D721Med (cell line): Measurements from ENCODE around the gene BPTF.
"Not testable (repeated sequence)": the region's sequence is repeated elsewhere in the genome, so short reads cannot be mapped to it uniquely, and the experiment has no call there.

Experiments used
- DNase-seq: peaks from one replicate; pipeline ENCODE4 v3.0.0; 2011; ENCODE audit warnings: low spot score; ENCODE audit not compliant: insufficient read length
- FAIRE-seq: peaks from 2 replicates; lab custom pipeline; 2011; peaks lifted over from hg19 to GRCh38; lab: Jason Lieb, UNC
- CTCF ChIP-seq: IDR thresholded peaks from 2 replicates; pipeline ENCODE4 v1.5.1; 2012; ENCODE audit warnings: mild to moderate bottlenecking, control low read depth; ENCODE audit not compliant: insufficient read depth; ENCODE audit errors: missing control alignments

The BPTF gene

DNA sequence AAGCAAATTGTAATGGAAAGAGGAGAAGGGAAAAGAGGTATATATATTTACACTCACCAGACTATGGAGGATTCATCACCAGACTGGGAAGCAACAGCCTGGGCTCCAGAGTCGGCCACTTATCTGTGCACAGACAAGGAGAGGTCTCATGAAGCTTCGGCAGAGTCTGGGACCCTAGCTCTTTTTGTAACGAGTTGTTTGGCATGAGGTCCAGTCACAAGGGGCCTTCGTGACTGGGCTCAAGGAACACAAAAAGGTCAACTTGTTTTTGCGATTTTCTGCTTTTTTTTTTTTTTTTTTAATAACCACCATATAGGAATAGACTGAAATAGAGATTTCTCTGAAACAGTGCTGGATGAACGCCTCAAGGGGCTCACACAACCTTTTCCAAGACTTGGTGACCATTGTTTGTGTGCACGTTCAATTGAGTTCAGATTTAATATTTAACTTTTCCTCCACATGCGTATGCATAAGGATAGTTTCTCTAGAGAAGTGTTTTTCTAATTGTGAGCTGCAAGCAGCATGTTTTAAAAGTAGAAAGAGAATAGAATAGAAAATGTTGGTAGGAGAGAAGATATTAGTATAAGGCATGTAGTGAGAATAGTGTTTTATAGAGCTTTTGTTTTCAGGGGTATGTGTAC is 25.8 kb downstream of the BPTF start:
- TF ChIP-seq CTCF, result no peak
- no peak for FAIRE-seq
- no peak for DNase-seq

GRCh38 chr17:67853703-67854102 is 28.4 kb downstream of the BPTF start:
- DNase-seq, result no peak
- no peak for FAIRE-seq
- no peak for TF ChIP-seq CTCF

DNA sequence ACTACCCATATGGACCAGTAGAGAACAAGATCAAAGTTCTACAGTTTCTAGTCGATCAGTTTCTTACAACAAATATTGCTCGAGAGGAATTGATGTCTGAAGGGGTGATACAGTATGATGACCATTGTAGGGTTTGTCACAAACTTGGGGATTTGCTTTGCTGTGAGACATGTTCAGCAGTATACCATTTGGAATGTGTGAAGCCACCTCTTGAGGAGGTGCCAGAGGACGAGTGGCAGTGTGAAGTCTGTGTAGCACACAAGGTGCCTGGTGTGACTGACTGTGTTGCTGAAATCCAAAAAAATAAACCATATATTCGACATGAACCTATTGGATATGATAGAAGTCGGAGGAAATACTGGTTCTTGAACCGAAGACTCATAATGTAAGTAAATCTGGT is 29.1 kb downstream of the BPTF start:
- TF ChIP-seq CTCF, result no peak
- DNase-seq, result no peak
- no peak for FAIRE-seq

GRCh38 chr17:67855504-67856324 is 30.4 kb downstream of the BPTF start:
- no peak for DNase-seq
- FAIRE-seq, result peak; percentile 35
- TF ChIP-seq CTCF, result no peak

DNA sequence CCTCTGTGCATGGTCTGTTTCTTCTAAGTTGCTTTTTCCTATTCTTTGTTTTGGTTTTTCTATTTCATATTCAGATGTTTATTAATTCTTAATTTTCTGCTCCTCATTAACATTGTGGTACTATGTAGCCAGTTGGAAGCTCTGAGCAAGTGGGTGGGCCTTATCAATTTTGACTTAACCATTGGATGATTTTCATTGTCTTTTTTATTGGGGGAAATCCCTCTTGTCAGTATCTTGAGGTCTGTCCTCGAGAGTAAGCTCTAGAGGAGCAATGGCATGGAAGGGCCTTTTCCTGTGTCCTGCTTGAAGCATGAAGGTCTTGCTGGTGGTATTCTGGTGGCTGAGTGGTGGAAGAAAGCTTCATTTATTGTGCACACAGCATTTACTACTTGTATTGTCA is 31.1 kb downstream of the BPTF start:
- not testable (repeated sequence) for FAIRE-seq, DNase-seq

DNA sequence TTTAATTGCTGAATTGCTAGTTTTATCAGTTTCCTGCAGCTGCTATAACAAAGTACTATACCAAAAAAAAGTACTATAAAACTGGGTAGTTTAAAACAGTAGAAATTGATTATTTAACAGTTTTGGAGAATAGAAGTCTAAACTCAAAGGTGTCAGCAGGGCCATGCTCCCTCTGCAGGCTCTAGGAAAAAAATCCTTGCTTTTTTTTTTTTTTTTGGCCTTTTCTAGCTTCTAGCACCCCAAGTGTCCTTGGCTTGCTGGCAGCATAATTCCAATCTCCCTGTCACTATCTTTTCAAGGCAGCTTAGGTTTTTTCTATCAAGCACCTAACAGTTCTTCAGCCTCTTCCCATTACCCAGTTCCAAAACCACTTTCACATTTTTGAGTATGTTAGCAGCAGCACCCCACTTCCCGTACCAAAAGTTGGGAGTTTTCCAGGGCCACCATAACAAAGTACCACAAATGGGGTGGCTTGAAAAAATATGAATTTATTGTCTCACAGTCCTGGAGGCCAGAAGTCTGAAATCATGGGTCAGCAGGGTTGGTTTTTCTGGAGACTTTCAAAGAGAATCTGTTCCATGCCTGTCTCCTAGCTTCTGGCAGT is 37.4 kb downstream of the BPTF start:
- DNase-seq (no peak), FAIRE-seq (no peak)
- no peak for TF ChIP-seq CTCF

GRCh38 chr17:67863624-67864247 is 38.4 kb downstream of the BPTF start:
- FAIRE-seq (no peak), DNase-seq (no peak)
- no peak for TF ChIP-seq CTCF
